Gastrocnemius medialis (tissue), 4 donors: ENCODE measurements around the gene STPG4.

Source experiments
- CTCF ChIP-seq, 5 experiments: fragments of 450-650 bp in 3 of 5; fragments of 200-600 bp in 2 of 5; sonication (generic) in 2 of 5; IDR thresholded peaks in 4 of 5; conservative IDR thresholded peaks in 1 of 5; 1 replicate in 4 of 5; 2 replicates in 1 of 5; pipeline ENCODE4 v1.5.1; 2016 to 2019; ENCODE audit warnings: antibody characterized with exemption in 5 of 5, mild to moderate bottlenecking in 3 of 5, moderate library complexity in 3 of 5
- POLR2A ChIP-seq, 2 donors: fragments of 450-650 bp; IDR thresholded peaks; one replicate each; pipeline ENCODE4 v1.6.1; 2017; ENCODE audit warnings: antibody characterized with exemption in 2 of 2, mild to moderate bottlenecking in 2 of 2, moderate library complexity in 2 of 2

DNA sequence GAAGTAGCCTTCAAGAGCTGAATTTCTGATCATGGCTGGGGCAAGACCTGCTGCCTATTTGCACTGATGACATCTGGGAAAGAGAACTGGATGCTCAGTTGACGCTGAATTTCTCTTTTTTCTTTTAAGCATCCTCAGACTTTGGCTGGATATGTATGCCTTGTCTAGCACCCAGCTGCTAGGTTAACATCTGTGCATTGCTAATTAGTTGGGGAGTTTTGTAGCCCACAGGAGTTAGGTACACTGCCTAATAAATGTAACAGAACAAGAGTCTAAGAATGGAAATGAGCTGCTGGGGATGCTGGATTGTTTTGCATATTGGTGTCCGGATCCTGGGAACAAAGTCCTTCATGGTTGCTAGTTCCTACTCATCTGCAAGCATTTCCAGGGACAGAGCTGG, 40.9 kb upstream of the STPG4 start:
- TF ChIP-seq CTCF (IDR thresholded peaks at IDR 0.05 in 4 of 5, conservative IDR thresholded peaks at IDR 0.05 in 1 of 5): no peak
- no peak for TF ChIP-seq POLR2A (IDR thresholded peaks at IDR 0.05)
